ENCODE results near the gene CEP76. TPM values are rescaled to one million over a fixed set of nuclear protein-coding genes. Genes with fewer than 3 reads are reported as not detected.

Gene CEP76
- total RNA-seq, 1 donor from 2014 or later: 8.4 TPM

DNA sequence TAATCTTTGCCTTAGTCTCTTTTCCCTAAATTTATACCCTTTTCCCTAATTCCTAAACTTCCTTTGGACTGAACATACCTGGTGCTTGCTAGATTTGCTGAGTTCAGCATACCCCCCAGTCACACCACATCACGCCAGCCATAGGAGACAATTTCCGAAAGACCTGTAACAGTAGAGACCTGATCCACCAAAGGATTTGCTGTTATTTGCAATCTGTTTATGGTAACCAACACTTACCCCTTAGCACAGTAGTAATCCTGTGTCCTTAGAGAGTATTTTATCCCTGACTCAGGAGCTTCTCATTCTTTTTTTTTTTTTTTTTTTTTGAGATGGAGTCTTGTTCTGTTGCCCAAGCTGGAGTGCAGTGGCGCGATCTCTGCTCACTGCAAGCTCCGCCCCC is 8.9 kb upstream of the CEP76 start:
- no peaks in the 10 kb centered on the region for H3K27me3 ChIP-seq (ENCODE audit: control insufficient read depth in 3 of 3, insufficient read depth in 3 of 3, low read length in 3 of 3)
- no peaks in the 10 kb centered on the region for H3K4me1 ChIP-seq (ENCODE audit: control insufficient read depth in 3 of 3, insufficient read depth in 3 of 3, low read length in 3 of 3)
- no peak overlapping the region for H3K27ac ChIP-seq (ENCODE audit: low read depth, low read length)
- peaks cover 30 to 48% (median 36%) of the 10 kb centered on the region in 3 donors for H3K36me3 ChIP-seq (ENCODE audit: control insufficient read depth in 3 of 3, insufficient read depth in 3 of 3, low read length in 3 of 3)
- no peak overlapping the region for H3K4me3 ChIP-seq (ENCODE audit: low read length in 3 of 3)
- H3K9ac ChIP-seq (ENCODE audit: low read depth in 1 of 3, low read length in 3 of 3): no peak overlapping the region
- no peaks in the 10 kb centered on the region for H3K9me3 ChIP-seq (ENCODE audit: control insufficient read depth in 3 of 3, low read length in 3 of 3)

GRCh38 chr18:12703664-12704063 is 1.1 kb upstream of the CEP76 start:
- Histone ChIP-seq H3K4me1 (ENCODE audit: control insufficient read depth in 3 of 3, insufficient read depth in 3 of 3, low read length in 3 of 3) (peaks cover 11 to 22% (median 16%) of the 10 kb centered on the region in 3 donors), H3K27me3 (ENCODE audit: control insufficient read depth in 3 of 3, insufficient read depth in 3 of 3, low read length in 3 of 3) (no peaks in the 10 kb centered on the region), H3K9me3 (ENCODE audit: control insufficient read depth in 3 of 3, low read length in 3 of 3) (no peaks in the 10 kb centered on the region), H3K4me3 (ENCODE audit: low read length in 3 of 3) (peak overlapping the region; percentile 91 to 97 (median 92)), H3K9ac (ENCODE audit: low read depth in 1 of 3, low read length in 3 of 3) (peak overlapping the region; percentile 95 to 99 (median 95)), H3K27ac (ENCODE audit: low read depth, low read length) (peak overlapping the region; percentile 98), H3K36me3 (ENCODE audit: control insufficient read depth in 3 of 3, insufficient read depth in 3 of 3, low read length in 3 of 3) (peaks cover 8 to 21% (median 18%) of the 10 kb centered on the region in 3 donors)

- Histone ChIP-seq H3K4me1 (ENCODE audit: control insufficient read depth in 3 of 3, insufficient read depth in 3 of 3, low read length in 3 of 3) (peaks cover 11 to 22% (median 16%) of the 10 kb centered on the region in 3 donors), H3K9ac (ENCODE audit: low read depth in 1 of 3, low read length in 3 of 3) (peak overlapping the region; percentile 95 to 99 (median 95)), H3K27ac (ENCODE audit: low read depth, low read length) (peak overlapping the region; percentile 98), H3K36me3 (ENCODE audit: control insufficient read depth in 3 of 3, insufficient read depth in 3 of 3, low read length in 3 of 3) (peaks cover 8 to 22% (median 19%) of the 10 kb centered on the region in 3 donors), H3K27me3 (ENCODE audit: control insufficient read depth in 3 of 3, insufficient read depth in 3 of 3, low read length in 3 of 3) (no peaks in the 10 kb centered on the region), H3K4me3 (ENCODE audit: low read length in 3 of 3) (peak overlapping the region; percentile 91 to 97 (median 92)), H3K9me3 (ENCODE audit: control insufficient read depth in 3 of 3, low read length in 3 of 3) (no peaks in the 10 kb centered on the region)
Observed at GRCh38 chr18:12703096-12703567, 609 bp upstream of the CEP76 start.

DNA sequence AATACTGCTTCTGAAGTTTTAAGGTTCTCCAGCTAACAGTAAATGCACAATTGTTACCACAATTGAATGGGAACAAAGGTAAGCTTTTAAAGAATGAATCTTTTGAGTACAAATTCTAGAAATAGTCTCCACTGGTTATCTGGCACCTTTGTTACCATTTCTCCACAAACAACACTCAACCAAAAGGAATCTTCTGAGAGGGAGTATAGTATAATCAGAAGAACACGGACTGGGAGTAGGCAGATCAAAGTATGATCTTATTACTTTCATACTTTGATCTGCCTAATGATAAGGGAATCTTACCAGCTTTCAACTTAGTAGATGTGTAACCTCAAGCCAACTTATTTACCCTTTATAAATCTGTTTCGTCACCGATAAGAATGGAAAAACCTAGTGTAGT is 1.4 kb downstream of the CEP76 start:
- H3K9ac ChIP-seq (ENCODE audit: low read depth in 1 of 3, low read length in 3 of 3): peak overlapping the region in 1 of 3 donors; percentile 99
- H3K4me1 ChIP-seq (ENCODE audit: control insufficient read depth in 3 of 3, insufficient read depth in 3 of 3, low read length in 3 of 3): peaks cover 11 to 22% (median 16%) of the 10 kb centered on the region in 3 donors
- no peaks in the 10 kb centered on the region for H3K27me3 ChIP-seq (ENCODE audit: control insufficient read depth in 3 of 3, insufficient read depth in 3 of 3, low read length in 3 of 3)
- peaks cover 0 to 15% (median 12%) of the 10 kb centered on the region in 3 donors for H3K36me3 ChIP-seq (ENCODE audit: control insufficient read depth in 3 of 3, insufficient read depth in 3 of 3, low read length in 3 of 3)
- H3K27ac ChIP-seq (ENCODE audit: low read depth, low read length): no peak overlapping the region
- H3K4me3 ChIP-seq (ENCODE audit: low read length in 3 of 3): peak overlapping the region; percentile 91 to 98 (median 92)
- no peaks in the 10 kb centered on the region for H3K9me3 ChIP-seq (ENCODE audit: control insufficient read depth in 3 of 3, low read length in 3 of 3)

DNA sequence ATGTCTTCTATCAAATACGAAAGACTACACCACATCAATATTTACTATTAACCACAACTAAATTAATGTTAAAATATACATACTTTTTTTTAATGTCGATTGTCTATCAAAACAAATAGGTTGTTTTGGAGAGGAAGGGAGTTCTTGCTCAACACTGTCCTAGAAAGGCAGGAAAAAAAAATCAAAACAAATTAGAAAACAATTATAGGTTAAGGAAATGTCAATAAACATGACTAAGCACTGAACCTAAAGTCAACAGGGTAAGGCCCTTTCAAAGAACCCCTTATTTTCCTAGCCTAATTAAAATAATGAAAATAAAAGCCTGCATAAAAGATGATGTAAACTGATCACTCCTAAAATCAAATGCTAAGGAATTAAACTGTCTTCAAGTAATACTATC is 2.8 kb downstream of the CEP76 start:
- Histone ChIP-seq H3K36me3 (ENCODE audit: control insufficient read depth in 3 of 3, insufficient read depth in 3 of 3, low read length in 3 of 3) (peaks cover 0 to 15% (median 15%) of the 10 kb centered on the region in 3 donors), H3K27me3 (ENCODE audit: control insufficient read depth in 3 of 3, insufficient read depth in 3 of 3, low read length in 3 of 3) (no peaks in the 10 kb centered on the region), H3K27ac (ENCODE audit: low read depth, low read length) (no peak overlapping the region), H3K4me1 (ENCODE audit: control insufficient read depth in 3 of 3, insufficient read depth in 3 of 3, low read length in 3 of 3) (peaks cover 11 to 21% (median 12%) of the 10 kb centered on the region in 3 donors), H3K9ac (ENCODE audit: low read depth in 1 of 3, low read length in 3 of 3) (no peak overlapping the region), H3K9me3 (ENCODE audit: control insufficient read depth in 3 of 3, low read length in 3 of 3) (no peaks in the 10 kb centered on the region), H3K4me3 (ENCODE audit: low read length in 3 of 3) (no peak overlapping the region)

- Histone ChIP-seq H3K9me3 (ENCODE audit: control insufficient read depth in 3 of 3, low read length in 3 of 3) (no peaks in the 10 kb centered on the region), H3K4me1 (ENCODE audit: control insufficient read depth in 3 of 3, insufficient read depth in 3 of 3, low read length in 3 of 3) (no peaks in the 10 kb centered on the region), H3K36me3 (ENCODE audit: control insufficient read depth in 3 of 3, insufficient read depth in 3 of 3, low read length in 3 of 3) (peaks cover 5 to 21% (median 16%) of the 10 kb centered on the region in 3 donors), H3K27me3 (ENCODE audit: control insufficient read depth in 3 of 3, insufficient read depth in 3 of 3, low read length in 3 of 3) (no peaks in the 10 kb centered on the region), H3K4me3 (ENCODE audit: low read length in 3 of 3) (no peak overlapping the region), H3K27ac (ENCODE audit: low read depth, low read length) (no peak overlapping the region), H3K9ac (ENCODE audit: low read depth in 1 of 3, low read length in 3 of 3) (no peak overlapping the region)
Observed at GRCh38 chr18:12694032-12694431, 8.5 kb downstream of the CEP76 start.

GRCh38 chr18:12692206-12692605 is 10.3 kb downstream of the CEP76 start:
- H3K27ac ChIP-seq (ENCODE audit: low read depth, low read length): no peak overlapping the region
- no peak overlapping the region for H3K9ac ChIP-seq (ENCODE audit: low read depth in 1 of 3, low read length in 3 of 3)
- no peak overlapping the region for H3K4me3 ChIP-seq (ENCODE audit: low read length in 3 of 3)
- peaks cover 5 to 13% (median 9%) of the 10 kb centered on the region in 3 donors for H3K36me3 ChIP-seq (ENCODE audit: control insufficient read depth in 3 of 3, insufficient read depth in 3 of 3, low read length in 3 of 3)
- no peaks in the 10 kb centered on the region for H3K9me3 ChIP-seq (ENCODE audit: control insufficient read depth in 3 of 3, low read length in 3 of 3)
- H3K27me3 ChIP-seq (ENCODE audit: control insufficient read depth in 3 of 3, insufficient read depth in 3 of 3, low read length in 3 of 3): no peaks in the 10 kb centered on the region
- no peaks in the 10 kb centered on the region for H3K4me1 ChIP-seq (ENCODE audit: control insufficient read depth in 3 of 3, insufficient read depth in 3 of 3, low read length in 3 of 3)

- no peak overlapping the region for H3K27ac ChIP-seq (ENCODE audit: low read depth, low read length)
- H3K9ac ChIP-seq (ENCODE audit: low read depth in 1 of 3, low read length in 3 of 3): no peak overlapping the region
- H3K36me3 ChIP-seq (ENCODE audit: control insufficient read depth in 3 of 3, insufficient read depth in 3 of 3, low read length in 3 of 3): peaks cover 5 to 14% (median 8%) of the 10 kb centered on the region in 3 donors
- H3K4me1 ChIP-seq (ENCODE audit: control insufficient read depth in 3 of 3, insufficient read depth in 3 of 3, low read length in 3 of 3): no peaks in the 10 kb centered on the region
- H3K4me3 ChIP-seq (ENCODE audit: low read length in 3 of 3): no peak overlapping the region
- H3K9me3 ChIP-seq (ENCODE audit: control insufficient read depth in 3 of 3, low read length in 3 of 3): no peaks in the 10 kb centered on the region
- no peaks in the 10 kb centered on the region for H3K27me3 ChIP-seq (ENCODE audit: control insufficient read depth in 3 of 3, insufficient read depth in 3 of 3, low read length in 3 of 3)
Observed at GRCh38 chr18:12689256-12689850, 13.2 kb downstream of the CEP76 start.

- H3K27me3 ChIP-seq (ENCODE audit: control insufficient read depth in 3 of 3, insufficient read depth in 3 of 3, low read length in 3 of 3): no peaks in the 10 kb centered on the region
- H3K36me3 ChIP-seq (ENCODE audit: control insufficient read depth in 3 of 3, insufficient read depth in 3 of 3, low read length in 3 of 3): peaks cover 0 to 8% (median 6%) of the 10 kb centered on the region in 3 donors
- H3K4me1 ChIP-seq (ENCODE audit: control insufficient read depth in 3 of 3, insufficient read depth in 3 of 3, low read length in 3 of 3): no peaks in the 10 kb centered on the region
- H3K9ac ChIP-seq (ENCODE audit: low read depth in 1 of 3, low read length in 3 of 3): no peak overlapping the region
- H3K4me3 ChIP-seq (ENCODE audit: low read length in 3 of 3): no peak overlapping the region
- H3K27ac ChIP-seq (ENCODE audit: low read depth, low read length): no peak overlapping the region
- H3K9me3 ChIP-seq (ENCODE audit: control insufficient read depth in 3 of 3, low read length in 3 of 3): no peaks in the 10 kb centered on the region
Observed at GRCh38 chr18:12686100-12686499, 16.4 kb downstream of the CEP76 start.

DNA sequence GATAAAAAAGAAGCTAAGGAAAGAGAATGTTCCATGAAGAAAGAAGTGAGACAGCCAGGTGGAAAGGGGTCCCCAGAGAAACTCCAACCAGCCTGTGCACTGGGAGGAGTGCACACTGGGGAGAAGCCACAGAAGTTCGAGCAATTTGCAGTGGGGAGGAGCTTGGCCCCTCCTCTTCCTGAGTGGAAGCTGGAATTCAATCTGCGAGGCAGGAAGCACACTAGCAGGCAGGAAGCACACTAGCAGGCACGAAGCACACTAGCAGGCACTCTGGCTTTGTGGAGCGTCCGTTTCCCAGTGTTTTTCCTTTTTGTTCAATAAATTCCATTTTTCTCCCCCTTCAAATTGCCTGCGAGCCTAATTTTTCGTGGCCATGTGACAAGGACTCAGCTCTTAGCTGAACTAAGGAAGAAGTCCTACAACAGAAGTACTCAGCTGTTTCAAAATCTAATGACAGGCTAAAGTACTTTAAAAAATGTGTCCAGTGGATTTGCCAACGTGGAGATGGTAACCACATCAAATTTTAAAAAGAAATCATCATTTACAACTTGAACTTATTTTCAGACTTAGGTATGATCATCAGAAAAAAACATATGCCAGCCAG is 23.2 kb downstream of the CEP76 start:
- Histone ChIP-seq H3K36me3 (ENCODE audit: control insufficient read depth in 3 of 3, insufficient read depth in 3 of 3, low read length in 3 of 3) (peaks cover 3 to 16% (median 11%) of the 10 kb centered on the region in 3 donors), H3K9me3 (ENCODE audit: control insufficient read depth in 3 of 3, low read length in 3 of 3) (no peaks in the 10 kb centered on the region), H3K4me3 (ENCODE audit: low read length in 3 of 3) (no peak overlapping the region), H3K9ac (ENCODE audit: low read depth in 1 of 3, low read length in 3 of 3) (peak overlapping the region; percentile 0 to 69 (median 45)), H3K4me1 (ENCODE audit: control insufficient read depth in 3 of 3, insufficient read depth in 3 of 3, low read length in 3 of 3) (no peaks in the 10 kb centered on the region), H3K27me3 (ENCODE audit: control insufficient read depth in 3 of 3, insufficient read depth in 3 of 3, low read length in 3 of 3) (no peaks in the 10 kb centered on the region), H3K27ac (ENCODE audit: low read depth, low read length) (peak overlapping the region; percentile 62)
